K562 (cell line): ENCODE measurements around the gene ADAM10. TPM values are rescaled to one million over a fixed set of nuclear protein-coding genes. Genes with fewer than 3 reads are reported as not detected.

Source experiments
- BCL6 ChIP-seq: fragments of 250-450 bp; sonication (Bioruptor Pico); IDR thresholded peaks from 2 replicates; pipeline ENCODE4 v1.4.0; 2020
- C11orf30 ChIP-seq: fragments of 450-650 bp; IDR thresholded peaks from 2 replicates; pipeline ENCODE4 v1.6.1; 2016; ENCODE audit warnings: low read depth, mild to moderate bottlenecking
- CAMTA2 ChIP-seq: fragments of 250-450 bp; sonication (Bioruptor Pico); conservative IDR thresholded peaks from 2 replicates; pipeline ENCODE4 v1.5.1; 2022
- CEBPB ChIP-seq: fragments of 450-650 bp; IDR thresholded peaks from 2 replicates; pipeline ENCODE4 v1.6.1; 2016; ENCODE audit warnings: missing genetic modification characterization, missing compliant biosample characterization
- DACH1 ChIP-seq: fragments of 450-650 bp; IDR thresholded peaks from 2 replicates; pipeline ENCODE4 v1.6.1; 2018; ENCODE audit not compliant: partially characterized antibody
- ETV1 ChIP-seq: fragments of 450-650 bp; conservative IDR thresholded peaks from 2 replicates; pipeline ENCODE4 v1.6.1; 2016; ENCODE audit warnings: missing genetic modification characterization, control low read depth, low read depth, missing compliant biosample characterization
- EWSR1 ChIP-seq: fragments of 450-650 bp; IDR thresholded peaks from 2 replicates; pipeline ENCODE4 v1.6.1; 2018; ENCODE audit warnings: borderline replicate concordance, mild to moderate bottlenecking, low read depth, moderate library complexity; ENCODE audit not compliant: partially characterized antibody
- EZH2 ChIP-seq: IDR thresholded peaks from 2 replicates; pipeline ENCODE4 v1.6.1; 2012; ENCODE audit warnings: low read depth, mild to moderate bottlenecking, inconsistent platforms, low read length, borderline replicate concordance
- GATAD2B ChIP-seq: fragments of 450-650 bp; IDR thresholded peaks from 2 replicates; pipeline ENCODE4 v1.6.1; 2017; ENCODE audit warnings: mild to moderate bottlenecking, borderline replicate concordance
- HDAC3 ChIP-seq: fragments of 450-650 bp; IDR thresholded peaks from 2 replicates; pipeline ENCODE4 v1.6.1; 2018; ENCODE audit warnings: borderline replicate concordance, mild to moderate bottlenecking, moderate library complexity; ENCODE audit not compliant: partially characterized antibody
- HOXB6 ChIP-seq: fragments of 250-450 bp; sonication (Bioruptor Pico); IDR thresholded peaks from 2 replicates; pipeline ENCODE4 v1.5.1; 2022; ENCODE audit warnings: mild to moderate bottlenecking, borderline replicate concordance
- KDM2B ChIP-seq: fragments of 250-450 bp; sonication (Bioruptor Pico); IDR thresholded peaks from 2 replicates; pipeline ENCODE4 v1.8.0; 2021; ENCODE audit warnings: mild to moderate bottlenecking, moderate library complexity
- KHSRP ChIP-seq: fragments of 450-650 bp; IDR thresholded peaks from 2 replicates; pipeline ENCODE4 v1.6.1; 2017
- MAFK ChIP-seq: IDR thresholded peaks from 2 replicates; pipeline ENCODE4 v1.6.1; 2011; ENCODE audit warnings: low read length, improper control_type of control experiment
- MCM5 ChIP-seq: fragments of 450-650 bp; IDR thresholded peaks from 2 replicates; pipeline ENCODE4 v1.6.1; 2016; ENCODE audit warnings: low read depth
- NCOA1 ChIP-seq: fragments of 450-650 bp; IDR thresholded peaks from 2 replicates; pipeline ENCODE4 v1.6.1; 2016; ENCODE audit warnings: low read depth
- NCOA2 ChIP-seq, 2 experiments: fragments of 450-650 bp; IDR thresholded peaks; 2 replicates each; pipeline ENCODE4 v1.6.1; 2018; ENCODE audit warnings: mild to moderate bottlenecking in 2 of 2, moderate library complexity in 1 of 2; ENCODE audit not compliant: partially characterized antibody in 2 of 2
- NFATC3 ChIP-seq: fragments of 450-650 bp; IDR thresholded peaks from 2 replicates; pipeline ENCODE4 v1.6.1; 2017; ENCODE audit warnings: mild to moderate bottlenecking
- NR0B1 ChIP-seq: fragments of 450-650 bp; IDR thresholded peaks from one replicate; pipeline ENCODE4 v1.6.1; 2018; ENCODE audit warnings: mild to moderate bottlenecking, moderate library complexity; ENCODE audit not compliant: partially characterized antibody
- PURB ChIP-seq: sonication (generic); formaldehyde crosslinking; IDR thresholded peaks from 2 replicates; pipeline ENCODE4 v1.9.0; 2021; ENCODE audit warnings: low read depth, mild to moderate bottlenecking, missing genetic modification reagents
- RBM15 ChIP-seq: fragments of 200-400 bp; formaldehyde crosslinking; IDR thresholded peaks from 2 replicates; pipeline ENCODE4 v1.6.1; 2018; ENCODE audit warnings: mild to moderate bottlenecking, low read length, moderate library complexity; ENCODE audit not compliant: insufficient read depth
- SLC30A9 ChIP-seq: fragments of 250-450 bp; sonication (Bioruptor Pico); IDR thresholded peaks from 2 replicates; pipeline ENCODE4 v1.8.0; 2022; ENCODE audit warnings: mild to moderate bottlenecking, moderate library complexity
- XRCC5 ChIP-seq: fragments of 200-400 bp; formaldehyde crosslinking; IDR thresholded peaks from 2 replicates; pipeline ENCODE4 v1.6.1; 2017; ENCODE audit warnings: low read depth, mild to moderate bottlenecking, low read length
- ZFPM2 ChIP-seq: fragments of 250-450 bp; sonication (Bioruptor Pico); IDR thresholded peaks from 2 replicates; pipeline ENCODE4 v1.5.1; 2022; ENCODE audit warnings: mild to moderate bottlenecking
- ZKSCAN1 ChIP-seq: fragments of 150-350 bp; IDR thresholded peaks from 2 replicates; pipeline ENCODE4 v1.6.1; 2016; ENCODE audit warnings: low read depth, low read length
- ZNF217 ChIP-seq: sonication (generic); formaldehyde crosslinking; IDR thresholded peaks from 2 replicates; pipeline ENCODE4 v1.8.0; 2022; ENCODE audit warnings: mild to moderate bottlenecking, missing genetic modification reagents
- ZNF316 ChIP-seq: fragments of 450-650 bp; IDR thresholded peaks from 2 replicates; pipeline ENCODE4 v1.6.1; 2016
- ZNF41 ChIP-seq: fragments of 250-450 bp; sonication (Bioruptor Pico); conservative IDR thresholded peaks from 2 replicates; pipeline ENCODE4 v1.4.0; 2020; ENCODE audit warnings: mild to moderate bottlenecking
- ZNF444 ChIP-seq: fragments of 250-450 bp; sonication (Bioruptor Pico); IDR thresholded peaks from 2 replicates; pipeline ENCODE4 v1.4.0; 2020; ENCODE audit warnings: mild to moderate bottlenecking, moderate library complexity
- ZNF644 ChIP-seq: fragments of 200-800 bp; sonication (Bioruptor generic); IDR thresholded peaks from 2 replicates; pipeline ENCODE4 v1.6.1; 2016; ENCODE audit warnings: low read depth, missing genetic modification characterization, missing compliant biosample characterization
- ZNF778 ChIP-seq: fragments of 450-650 bp; formaldehyde crosslinking; IDR thresholded peaks from 2 replicates; pipeline ENCODE4 v1.4.0; 2020; ENCODE audit warnings: mild to moderate bottlenecking, moderate library complexity
- polyA plus RNA-seq, 8 experiments: library from polyadenylated mRNA; depleted of rRNA in 4 of 8; stranded (reverse) in 5 of 8; unstranded in 3 of 8; fragments of >200 nt; fragmentation: Nextera tagmentation in 2 of 8; fragmentation: Illumina TruSeq in 1 of 8; extraction: Ambion mirVana in 2 of 8; extraction: Trizol in 1 of 8; gene quantifications; 2 replicates each; pipeline versions ENCODE4 v1.2.1 to v1.2.3, GENCODE V29; 2011 to 2014; ENCODE audit warnings: inconsistent platforms in 1 of 8, missing spikeins in 1 of 8
- total RNA-seq, 7 experiments: library from RNA; depleted of rRNA in 6 of 7; stranded (reverse); fragments of >200 nt in 6 of 7; fragmentation: Illumina TruSeq in 2 of 7; extraction: Trizol in 2 of 7; gene quantifications; 2 replicates each; pipeline versions ENCODE4 v1.2.1 to v1.2.3, GENCODE V29; 2011 to 2021; ENCODE audit warnings: low replicate concordance in 1 of 7
- TF ChIP-seq, protein P1 (sequence below): sonication (generic); formaldehyde crosslinking; IDR thresholded peaks from 2 replicates; pipeline ENCODE4 v1.8.0; 2022; ENCODE audit warnings: mild to moderate bottlenecking, missing genetic modification reagents
- TF ChIP-seq, protein P2 (sequence below): fragments of 250-450 bp; sonication (Bioruptor Pico); IDR thresholded peaks from 2 replicates; pipeline ENCODE4 v1.8.0; 2021; ENCODE audit warnings: borderline replicate concordance, mild to moderate bottlenecking, moderate library complexity; ENCODE audit not compliant: poor library complexity, severe bottlenecking

The ADAM10 gene
- total and polyA plus RNA-seq, 9 of the 15 experiments (the other 6 are each of a cell fraction or from before 2014, with no cell fraction given) = 11.9 to 152 (median 57.3) TPM

DNA sequence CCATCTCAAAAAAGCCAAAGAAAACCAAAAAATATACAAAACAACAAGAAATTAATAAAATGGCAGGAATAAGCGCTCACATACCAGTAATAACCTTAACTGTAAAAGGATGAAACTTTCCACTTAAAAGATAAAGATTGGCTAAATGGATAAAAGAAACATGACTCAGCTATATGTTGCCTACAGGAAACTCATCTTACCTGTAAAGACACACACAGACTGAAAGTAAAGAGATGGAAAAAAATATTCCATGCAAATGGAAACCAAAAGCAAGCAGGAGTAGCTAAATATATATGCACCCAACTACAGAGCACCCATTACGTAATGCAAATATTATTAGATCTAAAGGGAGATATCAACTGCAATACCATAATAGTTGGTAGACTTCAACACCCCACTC lies 49.7 kb downstream of the ADAM10 start (continued):
- TF ChIP-seq ZNF217 (CRISPR knock-in tag) = no peak
- TF ChIP-seq ZNF41 (CRISPR knock-in tag) = no peak
- no peak for TF ChIP-seq EWSR1
- TF ChIP-seq NCOA1 = no peak
- TF ChIP-seq DACH1 = peak; percentile 46
- TF ChIP-seq RBM15 = no peak
- TF ChIP-seq PURB (CRISPR knock-in tag) = no peak
- TF ChIP-seq MCM5 = no peak
- no peak for TF ChIP-seq KHSRP
- TF ChIP-seq, protein P1, sequence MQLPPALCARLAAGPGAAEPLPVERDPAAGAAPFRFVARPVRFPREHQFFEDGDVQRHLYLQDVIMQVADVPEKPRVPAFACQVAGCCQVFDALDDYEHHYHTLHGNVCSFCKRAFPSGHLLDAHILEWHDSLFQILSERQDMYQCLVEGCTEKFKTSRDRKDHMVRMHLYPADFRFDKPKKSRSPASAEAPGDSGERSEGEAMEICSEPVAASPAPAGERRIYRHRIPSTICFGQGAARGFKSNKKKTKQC (CRISPR knock-in tag) = no peak
- TF ChIP-seq ZNF444 (CRISPR knock-in tag) = no peak
- TF ChIP-seq HDAC3 = no peak
- TF ChIP-seq KDM2B (CRISPR knock-in tag) = no peak
- TF ChIP-seq ETV1 = no peak
- TF ChIP-seq HOXB6 (CRISPR knock-in tag) = no peak
- TF ChIP-seq XRCC5 = no peak
- TF ChIP-seq ZFPM2 = no peak
- TF ChIP-seq ZNF778 = no peak
- peak; percentile 80 for TF ChIP-seq C11orf30
- peak; percentile 89 for TF ChIP-seq ZNF316
- TF ChIP-seq EZH2 = no peak
- TF ChIP-seq CAMTA2 (CRISPR knock-in tag) = no peak
- TF ChIP-seq, protein P2, sequence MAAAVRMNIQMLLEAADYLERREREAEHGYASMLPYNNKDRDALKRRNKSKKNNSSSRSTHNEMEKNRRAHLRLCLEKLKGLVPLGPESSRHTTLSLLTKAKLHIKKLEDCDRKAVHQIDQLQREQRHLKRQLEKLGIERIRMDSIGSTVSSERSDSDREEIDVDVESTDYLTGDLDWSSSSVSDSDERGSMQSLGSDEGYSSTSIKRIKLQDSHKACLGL (CRISPR knock-in tag) = no peak
- no peak for TF ChIP-seq BCL6 (CRISPR knock-in tag)
- TF ChIP-seq SLC30A9 (CRISPR knock-in tag) = no peak
- no peak for TF ChIP-seq NCOA2 (IDR thresholded peaks at IDR 0.05; ENCODE audit: partially characterized antibody in 2 of 2)
- TF ChIP-seq ZKSCAN1 = no peak
- TF ChIP-seq MAFK = peak; percentile 39; the same call in 1 of the 2 replicates
- TF ChIP-seq GATAD2B = no peak
- TF ChIP-seq NFATC3 = no peak
- no peak for TF ChIP-seq NR0B1
- no peak for TF ChIP-seq ZNF644
- TF ChIP-seq CEBPB (tag) = peak; percentile 49; the same call in 1 of the 2 replicates
